Iris pigment epithelial cell (primary cell): ENCODE measurements around the gene GCK.
A peak's percentile ranks its signal among the peaks of the same experiment; 100 is the strongest.
"Not testable (repeated sequence)": the region's sequence is repeated elsewhere in the genome, so short reads cannot be mapped to it uniquely, and the experiment has no call there.

Experiments
- DNase-seq: peaks from one replicate; pipeline ENCODE4 v3.0.0-alpha.2; 2011; ENCODE audit warnings: low read depth

Gene GCK

GRCh38 chr7:44180631-44181030 is 8.6 kb downstream of the GCK start:
- DNase-seq: no peak

GRCh38 chr7:44177570-44178131 is 11.6 kb downstream of the GCK start:
- peak; percentile 27 for DNase-seq

GRCh38 chr7:44176486-44176885 is 12.8 kb downstream of the GCK start:
- DNase-seq: no peak

- DNase-seq: no peak
Measured at GRCh38 chr7:44175730-44176129, 13.5 kb downstream of the GCK start.

- not testable (repeated sequence) for DNase-seq
Measured at GRCh38 chr7:44174694-44174948, 14.6 kb downstream of the GCK start.

- DNase-seq: no peak
Measured at GRCh38 chr7:44173911-44174693, 15.1 kb downstream of the GCK start.

- DNase-seq: no peak
Measured at GRCh38 chr7:44172803-44173424, 16.3 kb downstream of the GCK start.

GRCh38 chr7:44172352-44172751 is 16.9 kb downstream of the GCK start:
- DNase-seq: no peak

- DNase-seq: not testable (repeated sequence)
Measured at GRCh38 chr7:44171901-44172300, 17.3 kb downstream of the GCK start.

- DNase-seq: no peak
Measured at GRCh38 chr7:44167920-44168319, 21.3 kb downstream of the GCK start.

GRCh38 chr7:44163591-44163990 is 25.6 kb downstream of the GCK start:
- peak; percentile 79 for DNase-seq

- no peak for DNase-seq
Measured at GRCh38 chr7:44162785-44163395, 26.3 kb downstream of the GCK start.

- DNase-seq: no peak
Measured at GRCh38 chr7:44162179-44162578, 27.1 kb downstream of the GCK start.

- no peak for DNase-seq
Measured at GRCh38 chr7:44161371-44161770, 27.9 kb downstream of the GCK start.

- no peak for DNase-seq
Measured at GRCh38 chr7:44159824-44160630, 29.2 kb downstream of the GCK start.

GRCh38 chr7:44158873-44159631 is 30.2 kb downstream of the GCK start:
- no peak for DNase-seq

- DNase-seq: no peak
Measured at GRCh38 chr7:44158096-44158872, 31.0 kb downstream of the GCK start.

- DNase-seq: no peak
Measured at GRCh38 chr7:44157116-44158080, 31.8 kb downstream of the GCK start.

- no peak for DNase-seq
Measured at GRCh38 chr7:44156453-44157010, 32.7 kb downstream of the GCK start.
